HUES64 (cell line): ENCODE data around the gene SMYD1. TPM values are rescaled to one million over a fixed set of nuclear protein-coding genes. Genes with fewer than 3 reads are reported as not detected.
"Not testable (repeated sequence)": the region's sequence is repeated elsewhere in the genome, so short reads cannot be mapped to it uniquely, and the experiment has no call there.

ENCODE experiments used
- H3K27ac ChIP-seq: 2 replicates; pipeline ENCODE4 v1.7.0; 2013; ENCODE audit warnings: low read depth, low read length, inconsistent platforms
- H3K27me3 ChIP-seq: 2 replicates; pipeline ENCODE4 v1.6.1; 2013; ENCODE audit warnings: mild to moderate bottlenecking, low read length; ENCODE audit not compliant: insufficient read depth
- H3K36me3 ChIP-seq: 2 replicates; pipeline ENCODE4 v1.6.1; 2013; ENCODE audit warnings: mild to moderate bottlenecking, low read length; ENCODE audit not compliant: insufficient read depth
- H3K4me1 ChIP-seq: 2 replicates; pipeline ENCODE4 v1.6.1; 2013; ENCODE audit warnings: mild to moderate bottlenecking, low read length, moderate library complexity; ENCODE audit not compliant: insufficient read depth
- H3K4me3 ChIP-seq: 2 replicates; pipeline ENCODE4 v1.5.1; 2013; ENCODE audit warnings: mild to moderate bottlenecking, low read length, moderate library complexity
- H3K9ac ChIP-seq: 2 replicates; pipeline ENCODE4 v1.6.1; 2013; ENCODE audit warnings: mild to moderate bottlenecking, low read depth, low read length
- H3K9me3 ChIP-seq: 2 replicates; pipeline ENCODE4 v1.6.1; 2013; ENCODE audit warnings: low read depth, low read length; ENCODE audit not compliant: insufficient read depth
- WGBS: fragments of 150-250, 120-280 bp; methylation state at CpG from one replicate; pipeline ENCODE4 v1.1.7; 2013; ENCODE audit warnings: missing lambda C conversion rate; 5-methylcytosine and 5-hydroxymethylcytosine counted together
- polyA plus RNA-seq, 2 experiments: library from polyadenylated mRNA; stranded (reverse); fragments of 50-300 nt; gene quantifications; one replicate each; pipeline ENCODE4 v1.2.3, GENCODE V29; 2013

SMYD1 gene
- polyA plus RNA-seq (2013, experiment 1 of 2): not detected
- polyA plus RNA-seq (2013, experiment 2 of 2): not detected

DNA sequence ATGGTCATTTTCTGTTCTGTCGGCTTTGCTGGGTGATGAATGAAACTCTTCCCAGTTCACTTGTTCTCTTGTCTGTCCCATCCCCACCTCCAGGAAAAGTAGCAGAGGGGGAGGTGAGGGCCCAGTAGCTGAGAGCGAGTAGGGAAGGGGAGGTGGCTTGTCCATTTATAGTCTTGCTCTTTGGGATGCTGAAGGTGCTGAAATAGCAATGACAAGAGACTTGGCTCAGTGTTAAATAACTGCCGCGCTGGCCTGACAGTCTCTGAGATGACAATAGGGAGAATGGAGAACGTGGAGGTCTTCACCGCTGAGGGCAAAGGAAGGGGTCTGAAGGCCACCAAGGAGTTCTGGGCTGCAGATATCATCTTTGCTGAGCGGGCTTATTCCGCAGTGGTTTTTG is at the start of gene SMYD1:
TSS of gene SMYD1 (plus strand) at position 228 of the 400 bp plus-strand sequence. CDS start at position 268, 40 bp downstream.
- Histone ChIP-seq H3K27me3 (no peaks in the 10 kb centered on the region), H3K9me3 (no peaks in the 10 kb centered on the region), H3K4me3 (no peak within 1 kb of the TSS), H3K27ac (no peak within 1 kb of the TSS), H3K9ac (no peak within 1 kb of the TSS), H3K36me3 (no peaks in the 10 kb centered on the region), H3K4me1 (no peaks in the 10 kb centered on the region)
- 70% methylated on average over 8 of the region's 8 CpGs for WGBS

DNA sequence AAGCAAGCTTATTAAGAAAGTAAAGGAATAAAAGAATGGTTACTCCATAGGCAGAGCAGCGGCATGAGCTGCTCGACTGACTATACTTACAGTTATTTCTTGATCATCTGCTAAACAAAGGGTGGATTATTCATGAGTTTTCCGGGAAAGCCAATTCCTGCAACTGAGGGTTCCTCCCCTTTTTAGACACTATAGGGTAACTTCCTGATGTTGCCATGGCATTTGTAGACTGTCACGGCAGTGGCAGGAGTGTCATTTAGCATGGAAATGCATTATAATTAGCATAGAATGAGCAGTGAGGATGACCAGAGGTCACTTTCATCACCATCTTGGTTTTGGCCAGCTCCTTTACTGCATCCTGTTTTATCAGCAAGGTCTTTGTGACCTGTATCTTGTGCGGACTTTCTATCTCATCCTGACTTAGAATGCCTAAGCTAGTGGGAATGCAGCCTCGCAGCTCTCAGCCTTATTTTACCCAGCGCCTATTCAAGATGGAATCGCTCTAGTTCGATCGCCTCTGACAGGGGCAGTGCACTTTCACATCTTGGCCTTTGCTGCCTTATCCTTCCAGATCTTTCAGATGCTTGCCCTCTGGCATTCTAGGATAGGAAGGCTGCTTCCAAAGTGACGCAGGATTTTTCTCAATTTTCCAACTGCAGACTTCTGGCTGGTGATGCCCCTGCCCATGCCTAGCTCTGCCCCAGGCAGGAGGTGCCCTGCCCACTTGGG is 49.4 kb upstream of the SMYD1 start:
- H3K9ac ChIP-seq: not testable (repeated sequence)
- WGBS: 85% methylated on average over 11 of the region's 11 CpGs

DNA sequence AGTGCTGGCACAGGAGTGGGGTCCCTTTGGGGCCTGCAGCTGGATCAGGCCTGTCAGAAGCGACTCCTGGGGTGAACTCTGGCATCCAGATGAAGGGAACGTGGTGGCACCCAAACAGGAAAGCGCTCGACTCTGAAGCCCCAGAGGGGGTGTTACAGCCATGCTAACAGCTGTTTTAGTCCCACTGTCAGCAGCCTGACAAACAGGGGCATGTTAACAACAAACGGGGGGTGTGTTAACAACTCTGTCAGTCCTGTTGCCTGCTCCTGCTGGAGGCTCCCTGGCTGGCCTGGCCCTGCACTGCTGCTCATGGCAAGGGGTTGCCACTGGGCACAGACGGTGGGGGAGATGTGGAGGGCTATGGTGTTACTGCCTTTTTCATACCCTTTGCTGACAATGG is 48.7 kb upstream of the SMYD1 start:
- H3K36me3 ChIP-seq: no peaks in the 10 kb centered on the region
- H3K4me1 ChIP-seq: peaks cover 10% of the 10 kb centered on the region
- no peak overlapping the region for H3K27ac ChIP-seq
- peaks cover 4% of the 10 kb centered on the region; the same call in 1 of the 2 replicates for H3K27me3 ChIP-seq
- H3K4me3 ChIP-seq: no peak overlapping the region
- H3K9me3 ChIP-seq: peaks cover 4% of the 10 kb centered on the region; the same call in 1 of the 2 replicates
- H3K9ac ChIP-seq: no peak overlapping the region
- WGBS: 82% methylated on average over 6 of the region's 6 CpGs

More for the DNA sequence above, 49.4 kb upstream of the SMYD1 start:
- H3K27me3 ChIP-seq, H3K36me3 ChIP-seq, H3K27ac ChIP-seq, H3K4me3 ChIP-seq, H3K9me3 ChIP-seq, H3K4me1 ChIP-seq: not testable (repeated sequence)

DNA sequence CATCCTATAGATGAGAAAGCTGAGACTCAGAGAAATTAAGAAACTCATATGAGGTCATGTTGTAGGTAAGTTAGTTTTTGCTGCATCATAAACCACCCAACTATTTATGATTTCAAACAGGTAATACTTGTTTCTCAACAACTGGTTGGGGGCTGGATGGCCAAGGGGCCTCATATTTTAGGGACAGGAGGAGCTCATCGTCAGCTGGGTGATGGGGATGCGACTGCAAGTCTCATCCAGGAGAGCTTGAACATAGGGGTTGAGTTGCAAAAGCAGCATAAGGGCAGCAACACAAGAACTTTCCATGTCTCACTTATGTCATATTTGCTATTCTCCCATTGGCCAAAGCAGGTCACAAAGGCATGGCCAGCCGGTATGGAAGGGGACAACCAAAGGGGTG is 47.6 kb upstream of the SMYD1 start:
- 79% methylated on average over 3 of the region's 3 CpGs for WGBS

DNA sequence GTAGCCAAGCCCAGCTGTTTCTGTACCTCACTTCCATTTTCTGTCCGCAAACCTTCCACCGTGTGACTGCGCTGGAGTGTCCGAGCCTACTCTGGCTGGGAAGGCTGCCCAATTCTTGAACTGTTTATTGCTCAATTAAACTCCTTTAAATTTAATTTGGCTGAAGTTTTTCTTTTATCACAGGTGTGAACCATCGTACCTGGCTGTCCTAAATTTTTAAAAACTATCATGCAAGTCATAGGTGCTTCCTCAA is 45.0 kb upstream of the SMYD1 start:
- 97% methylated on average over 5 of the region's 5 CpGs for WGBS
- no peak overlapping the region for H3K27ac ChIP-seq

More for the DNA sequence above, 47.6 kb upstream of the SMYD1 start:
- Histone ChIP-seq H3K27ac (no peak overlapping the region), H3K4me1 (peaks cover 17% of the 10 kb centered on the region), H3K27me3 (peaks cover 4% of the 10 kb centered on the region; the same call in 1 of the 2 replicates), H3K36me3 (no peaks in the 10 kb centered on the region), H3K4me3 (no peak overlapping the region), H3K9ac (no peak overlapping the region), H3K9me3 (peaks cover 4% of the 10 kb centered on the region; the same call in 1 of the 2 replicates)

DNA sequence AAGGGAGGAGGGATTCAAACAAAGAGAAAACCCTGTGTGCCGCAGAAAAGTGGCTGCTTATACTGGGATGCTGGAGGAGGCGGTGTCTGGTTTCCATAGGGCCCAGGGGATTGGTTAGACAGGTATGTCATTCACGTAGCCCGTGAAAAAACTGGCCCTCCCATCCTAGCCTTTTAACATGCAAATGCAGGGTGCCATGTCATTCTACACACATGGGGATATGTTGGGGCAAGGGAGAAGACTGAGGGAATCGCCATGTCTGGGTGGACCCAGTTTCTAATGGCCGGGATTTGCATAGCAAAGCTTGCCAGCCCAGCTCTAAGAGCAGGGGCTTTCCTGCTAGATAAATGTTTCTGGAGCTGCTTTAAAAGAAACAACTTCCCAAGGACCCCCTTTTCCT is 43.1 kb upstream of the SMYD1 start:
- H3K9me3 ChIP-seq: no peaks in the 10 kb centered on the region
- peaks cover 16% of the 10 kb centered on the region for H3K4me1 ChIP-seq
- peak overlapping the region; percentile 26 for H3K4me3 ChIP-seq
- H3K36me3 ChIP-seq: peaks cover 18% of the 10 kb centered on the region
- H3K27me3 ChIP-seq: no peaks in the 10 kb centered on the region
- 6% methylated on average over 6 of the region's 6 CpGs for WGBS
- 0 out of 2 replicates have a peak overlapping the region, but pooled peaks have one; percentile 8 for H3K9ac ChIP-seq
- H3K27ac ChIP-seq: peak overlapping the region; percentile 76; the same call in 1 of the 2 replicates

More for the DNA sequence above, 45.0 kb upstream of the SMYD1 start:
- 0 out of 2 replicates have a peak, but pooled peaks cover 3% of the 10 kb centered on the region for H3K36me3 ChIP-seq
- H3K27me3 ChIP-seq: 0 out of 2 replicates have a peak, but pooled peaks cover under 1% of the 10 kb centered on the region
- H3K4me3 ChIP-seq: no peak overlapping the region
- H3K9me3 ChIP-seq: peaks cover 4% of the 10 kb centered on the region; the same call in 1 of the 2 replicates
- H3K9ac ChIP-seq: no peak overlapping the region
- H3K4me1 ChIP-seq: peaks cover 18% of the 10 kb centered on the region

DNA sequence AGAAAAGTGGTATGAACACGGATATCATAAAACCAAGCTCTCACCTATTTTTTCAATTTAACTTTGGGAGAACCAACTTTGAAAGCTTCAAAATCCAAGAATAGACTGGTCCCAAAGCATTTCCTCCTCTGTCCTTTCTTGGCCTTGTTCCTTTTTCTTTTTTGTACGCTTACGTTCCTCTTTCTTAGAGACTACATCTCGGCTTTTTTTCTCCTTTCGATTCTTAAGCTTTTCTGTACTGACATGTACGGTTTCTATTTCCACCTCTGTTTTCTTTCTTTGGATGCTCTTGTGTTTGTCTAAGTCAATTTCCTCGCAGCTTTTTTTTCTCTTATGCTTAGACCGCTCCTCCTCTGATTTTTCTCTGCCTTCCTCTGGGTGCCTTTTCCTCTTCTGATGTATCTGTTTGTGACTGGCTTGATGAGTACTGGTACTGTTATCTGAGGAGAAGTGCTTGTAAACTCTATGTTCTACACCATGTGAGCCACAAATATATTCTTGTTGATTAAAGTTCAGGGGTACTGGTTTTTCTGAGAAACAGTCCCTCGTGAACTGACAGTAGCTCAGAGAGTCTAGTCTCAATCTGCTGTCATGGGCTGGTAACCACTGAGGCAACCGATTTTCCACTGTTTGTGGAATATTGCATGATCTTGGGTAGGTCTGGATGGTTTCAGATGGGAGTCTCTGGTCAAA is 39.8 kb upstream of the SMYD1 start:
- 94% methylated on average over 10 of the region's 10 CpGs for WGBS
- Histone ChIP-seq H3K27ac (no peak overlapping the region), H3K4me3 (no peak overlapping the region)

DNA sequence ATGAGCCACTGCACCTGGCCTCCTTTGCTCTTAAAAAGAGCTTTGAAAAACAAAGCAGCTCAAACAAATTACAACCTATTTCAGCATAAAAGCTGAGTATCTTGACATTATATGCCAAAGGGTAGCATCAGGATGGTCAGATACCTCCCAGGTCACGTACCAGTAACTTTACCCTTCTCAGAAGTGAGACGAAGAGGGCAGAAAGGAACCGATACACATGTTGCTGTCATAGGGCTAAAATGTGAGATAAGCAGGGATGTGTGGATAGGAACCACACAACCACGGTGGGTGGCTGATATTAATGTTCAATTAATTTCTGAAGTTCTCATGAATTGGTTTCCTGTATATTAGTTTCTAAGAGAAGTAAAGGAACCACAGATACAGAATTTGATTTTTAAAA is 38.7 kb upstream of the SMYD1 start:
- no peaks in the 10 kb centered on the region for H3K27me3 ChIP-seq
- H3K4me1 ChIP-seq: peaks cover 16% of the 10 kb centered on the region
- H3K9me3 ChIP-seq: no peaks in the 10 kb centered on the region
- no peak overlapping the region for H3K9ac ChIP-seq
- WGBS: 98% methylated on average over 4 of the region's 4 CpGs
- no peak overlapping the region for H3K27ac ChIP-seq
- H3K36me3 ChIP-seq: peaks cover 45% of the 10 kb centered on the region
- H3K4me3 ChIP-seq: no peak overlapping the region

More for the DNA sequence above, 39.8 kb upstream of the SMYD1 start:
- Histone ChIP-seq H3K27me3 (no peaks in the 10 kb centered on the region), H3K4me1 (peaks cover 19% of the 10 kb centered on the region), H3K36me3 (peaks cover 37% of the 10 kb centered on the region), H3K9me3 (no peaks in the 10 kb centered on the region), H3K9ac (no peak overlapping the region)

DNA sequence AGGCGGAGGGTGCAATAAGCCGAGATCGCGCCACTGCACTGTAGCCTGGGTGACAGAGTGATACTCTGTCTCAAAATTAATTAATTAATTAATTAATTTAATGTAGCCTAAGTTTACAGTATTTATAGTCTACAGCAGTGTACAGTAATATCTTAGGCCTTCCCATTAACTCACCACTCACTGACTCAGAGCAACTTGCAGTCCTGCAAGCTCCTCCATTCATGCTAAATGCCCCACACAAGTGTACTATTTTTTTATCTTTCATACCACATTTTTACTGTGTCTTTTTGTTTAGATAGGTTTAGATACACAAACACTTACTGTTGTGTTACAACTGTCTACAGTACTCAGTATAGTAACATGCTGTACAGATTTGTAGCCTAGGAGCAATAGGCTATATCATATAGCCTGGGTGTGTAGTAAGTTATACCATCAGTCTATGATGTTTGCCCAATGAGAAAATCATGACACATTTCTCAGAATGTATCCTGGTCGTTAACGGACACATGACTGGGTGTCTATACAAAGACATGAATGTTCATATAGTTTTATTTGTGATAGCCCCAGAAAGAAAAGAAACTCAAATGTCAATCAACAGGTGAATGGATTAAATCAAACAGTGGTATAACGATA is 35.4 kb upstream of the SMYD1 start:
- H3K9ac ChIP-seq: no peak overlapping the region
- 91% methylated on average over 6 of the region's 7 CpGs for WGBS
- H3K27ac ChIP-seq: no peak overlapping the region

DNA sequence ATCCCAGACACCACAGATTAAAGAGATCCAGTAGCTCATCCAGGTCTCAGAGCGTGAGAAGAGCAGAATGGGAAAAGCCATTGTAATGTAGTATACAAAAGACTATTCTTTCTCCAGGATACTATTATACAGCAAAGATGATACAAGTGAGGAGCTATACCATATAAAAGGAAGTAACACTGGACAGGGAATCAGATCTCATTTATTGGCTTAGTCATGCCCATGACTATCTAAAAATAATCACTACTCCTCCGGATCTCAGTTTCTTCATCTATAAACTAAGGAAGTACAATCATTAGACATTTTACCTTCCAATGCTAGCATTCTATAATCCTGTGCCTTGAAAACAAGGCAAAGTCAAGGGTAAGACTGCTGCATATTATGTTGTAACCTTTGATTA is 31.4 kb upstream of the SMYD1 start:
- no peak overlapping the region for H3K4me3 ChIP-seq
- H3K27ac ChIP-seq: no peak overlapping the region
- H3K4me1 ChIP-seq: no peaks in the 10 kb centered on the region
- no peaks in the 10 kb centered on the region for H3K27me3 ChIP-seq
- H3K9me3 ChIP-seq: no peaks in the 10 kb centered on the region
- H3K9ac ChIP-seq: no peak overlapping the region
- H3K36me3 ChIP-seq: peaks cover 34% of the 10 kb centered on the region
- 100% methylated on average over 1 of the region's 2 CpGs for WGBS

More for the DNA sequence above, 35.4 kb upstream of the SMYD1 start:
- Histone ChIP-seq H3K36me3 (peaks cover 63% of the 10 kb centered on the region), H3K27me3 (no peaks in the 10 kb centered on the region), H3K4me1 (peaks cover 4% of the 10 kb centered on the region; the same call in 1 of the 2 replicates), H3K4me3 (no peak overlapping the region), H3K9me3 (no peaks in the 10 kb centered on the region)

DNA sequence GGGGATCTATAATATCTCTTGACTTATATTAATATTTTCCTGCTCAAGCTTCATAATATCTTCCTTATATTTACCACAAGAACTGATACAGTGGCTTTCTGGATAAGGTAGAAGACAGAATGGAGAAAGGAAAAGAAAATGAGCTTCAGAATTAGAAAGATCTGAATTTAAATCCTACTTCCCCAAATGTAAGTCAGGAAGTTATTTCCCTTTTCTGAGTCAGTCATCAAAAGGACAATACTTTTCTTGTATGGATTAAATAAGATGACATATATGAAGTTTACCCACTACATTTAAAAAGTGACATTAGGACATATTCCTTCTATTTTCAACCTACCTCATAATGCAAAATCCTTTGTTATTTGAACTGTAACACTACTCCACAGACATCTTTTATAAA is 31.0 kb upstream of the SMYD1 start:
- H3K9me3 ChIP-seq: no peaks in the 10 kb centered on the region
- no peak overlapping the region for H3K27ac ChIP-seq
- no peaks in the 10 kb centered on the region for H3K27me3 ChIP-seq
- H3K4me1 ChIP-seq: no peaks in the 10 kb centered on the region; the same call in 1 of the 2 replicates
- H3K4me3 ChIP-seq: no peak overlapping the region
- peaks cover 34% of the 10 kb centered on the region for H3K36me3 ChIP-seq
- H3K9ac ChIP-seq: no peak overlapping the region
